HG03558 (cell line): ENCODE measurements around the gene DPP7.

Experiments used
- ATAC-seq: cut with Tn5 transposase; IDR thresholded peaks from one replicate; pipeline ENCODE4 v1.9.1; 2021; ENCODE audit warnings: moderate number of reproducible peaks; ENCODE audit not compliant: unreplicated experiment; ENCODE audit errors: extremely low read depth

The DPP7 gene

DNA sequence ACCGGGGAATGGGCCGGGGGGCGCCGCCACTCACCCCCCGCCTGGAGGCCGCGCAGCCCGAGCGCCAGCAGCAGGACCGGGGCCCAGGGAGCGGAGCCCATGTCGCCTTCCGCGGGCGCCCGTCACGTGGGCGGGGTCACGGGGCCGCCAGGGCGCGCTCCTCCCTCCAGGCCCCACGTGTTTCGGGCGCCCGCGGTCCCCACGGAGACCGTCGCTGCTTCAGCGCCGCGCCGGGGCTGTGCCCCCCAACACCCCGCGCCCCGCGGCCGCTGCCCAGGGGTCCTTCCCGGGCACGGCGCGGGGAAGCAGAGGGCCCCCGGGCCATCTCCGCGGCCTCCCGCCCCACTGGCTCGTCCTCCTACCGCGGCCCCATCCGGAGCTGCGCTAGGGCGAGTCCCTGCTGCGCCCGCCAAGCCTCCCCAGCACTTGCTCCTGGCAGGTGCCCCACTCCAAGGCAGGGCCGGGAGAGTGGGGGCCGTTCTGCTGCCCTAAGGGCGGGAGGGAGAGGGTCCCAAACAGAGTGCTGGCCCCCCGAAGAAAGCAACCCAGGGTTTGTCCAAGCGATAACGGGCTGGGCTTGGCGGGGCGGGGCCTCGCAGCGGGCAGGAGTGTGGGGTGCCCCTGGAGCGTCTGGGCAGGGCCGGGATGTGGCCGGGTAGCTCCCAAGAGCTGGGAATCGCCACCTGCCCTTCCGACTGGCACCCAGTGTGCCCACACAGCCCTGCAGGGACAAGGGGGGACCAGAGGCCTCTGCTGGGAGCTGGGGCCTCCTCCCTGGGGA lies at the start of gene DPP7:
DPP7 (minus strand) TSS at position 121 of the 781 bp plus-strand sequence; CDS start at position 101, 20 bp downstream.
- ATAC-seq: no peak

DNA sequence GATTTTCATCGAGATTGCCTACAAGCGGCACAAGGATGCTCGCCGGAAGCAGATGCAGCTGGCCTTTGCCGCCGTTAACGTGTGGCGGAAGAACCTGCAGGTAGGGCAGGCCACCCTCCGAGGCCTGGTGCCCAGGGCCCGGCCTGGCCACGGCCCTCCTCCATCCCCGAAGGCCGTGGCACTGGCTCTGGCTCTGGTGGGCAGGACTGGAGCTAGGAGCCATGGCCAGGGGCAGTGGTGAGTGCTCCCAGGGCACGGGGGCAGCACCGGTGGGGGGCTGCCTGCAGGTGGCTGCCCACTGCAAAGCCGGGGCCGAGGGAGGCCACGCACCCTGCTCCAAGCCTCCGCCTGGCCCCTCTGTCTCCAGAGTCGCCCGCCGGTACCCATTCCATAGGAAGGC lies 49.3 kb upstream of the DPP7 start:
- ATAC-seq: no peak

DNA sequence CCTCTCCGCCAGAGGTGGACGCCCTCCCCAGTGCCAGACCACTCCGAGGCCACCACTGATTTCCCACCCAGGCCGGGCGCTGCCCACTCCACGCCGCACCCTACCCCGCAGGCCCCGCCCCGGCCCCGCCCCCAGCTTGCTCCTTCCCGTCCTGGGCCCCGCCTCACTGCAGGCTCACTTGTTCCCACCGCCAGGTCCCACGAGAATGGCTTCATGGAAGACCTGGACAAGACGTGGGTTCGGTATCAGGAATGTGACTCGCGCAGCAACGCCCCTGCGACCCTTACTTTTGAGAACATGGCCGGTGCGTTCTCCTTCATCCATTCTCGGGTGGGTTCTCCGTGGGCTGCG lies 48.8 kb upstream of the DPP7 start:
- ATAC-seq: no peak

DNA sequence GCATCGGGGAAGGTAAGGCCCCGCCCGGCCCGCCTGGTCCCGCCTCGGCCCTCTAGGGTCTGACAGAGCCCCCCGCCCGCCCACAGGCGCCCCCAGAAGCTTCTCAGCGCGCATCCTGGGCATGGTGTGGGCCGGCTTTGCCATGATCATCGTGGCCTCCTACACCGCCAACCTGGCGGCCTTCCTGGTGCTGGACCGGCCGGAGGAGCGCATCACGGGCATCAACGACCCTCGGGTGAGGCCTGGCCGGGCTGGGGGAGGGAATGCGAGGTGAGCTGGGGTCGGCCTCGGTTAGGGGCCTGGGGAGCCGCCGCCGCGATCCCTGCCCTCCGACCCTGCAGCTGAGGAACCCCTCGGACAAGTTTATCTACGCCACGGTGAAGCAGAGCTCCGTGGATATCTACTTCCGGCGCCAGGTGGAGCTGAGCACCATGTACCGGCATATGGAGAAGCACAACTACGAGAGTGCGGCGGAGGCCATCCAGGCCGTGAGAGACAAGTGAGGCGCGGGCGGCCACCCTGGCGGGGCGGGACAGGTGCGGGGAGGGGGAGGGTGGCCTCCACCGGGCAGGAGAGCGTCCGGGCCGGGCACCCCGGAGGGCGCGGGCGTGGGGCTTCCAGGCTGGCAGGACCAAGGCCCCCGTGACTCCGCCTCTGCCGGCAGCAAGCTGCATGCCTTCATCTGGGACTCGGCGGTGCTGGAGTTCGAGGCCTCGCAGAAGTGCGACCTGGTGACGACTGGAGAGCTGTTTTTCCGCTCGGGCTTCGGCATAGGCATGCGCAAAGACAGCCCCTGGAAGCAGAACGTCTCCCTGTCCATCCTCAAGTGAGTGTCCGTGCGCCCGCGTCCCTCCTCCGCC lies 48.2 kb upstream of the DPP7 start:
- ATAC-seq: no peak

DNA sequence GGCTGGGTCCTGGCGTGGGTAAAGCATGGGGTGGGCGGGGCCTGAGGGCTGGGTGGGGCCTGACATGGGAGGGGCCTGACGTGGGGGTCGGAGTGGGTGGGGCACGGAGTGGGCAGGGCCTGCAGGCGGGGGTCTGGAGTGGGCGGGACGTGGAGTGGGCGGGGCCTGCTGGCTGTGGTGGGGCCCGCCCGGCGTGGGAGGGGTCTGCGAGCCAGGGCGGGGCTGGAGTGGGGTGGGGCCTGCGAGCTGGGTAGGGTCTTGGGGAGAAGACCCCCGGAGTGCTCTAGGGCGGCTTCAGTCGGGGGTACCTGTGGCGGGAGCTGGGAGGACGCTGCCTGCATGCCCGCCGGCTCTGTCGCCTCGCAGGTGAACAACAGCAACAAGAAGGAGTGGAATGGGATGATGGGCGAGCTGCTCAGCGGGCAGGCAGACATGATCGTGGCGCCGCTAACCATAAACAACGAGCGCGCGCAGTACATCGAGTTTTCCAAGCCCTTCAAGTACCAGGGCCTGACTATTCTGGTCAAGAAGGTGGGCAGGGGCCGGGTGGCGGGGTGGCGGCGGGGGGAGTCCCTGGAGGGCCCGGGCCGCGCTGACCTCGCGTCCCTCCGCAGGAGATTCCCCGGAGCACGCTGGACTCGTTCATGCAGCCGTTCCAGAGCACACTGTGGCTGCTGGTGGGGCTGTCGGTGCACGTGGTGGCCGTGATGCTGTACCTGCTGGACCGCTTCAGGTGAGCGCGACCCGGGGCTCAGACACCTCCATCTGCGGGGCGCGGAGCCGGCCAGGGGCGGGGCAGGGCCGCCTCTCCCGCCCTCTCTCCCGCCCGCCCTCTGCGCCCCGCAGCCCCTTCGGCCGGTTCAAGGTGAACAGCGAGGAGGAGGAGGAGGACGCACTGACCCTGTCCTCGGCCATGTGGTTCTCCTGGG lies 47.3 kb upstream of the DPP7 start:
- no peak for ATAC-seq

DNA sequence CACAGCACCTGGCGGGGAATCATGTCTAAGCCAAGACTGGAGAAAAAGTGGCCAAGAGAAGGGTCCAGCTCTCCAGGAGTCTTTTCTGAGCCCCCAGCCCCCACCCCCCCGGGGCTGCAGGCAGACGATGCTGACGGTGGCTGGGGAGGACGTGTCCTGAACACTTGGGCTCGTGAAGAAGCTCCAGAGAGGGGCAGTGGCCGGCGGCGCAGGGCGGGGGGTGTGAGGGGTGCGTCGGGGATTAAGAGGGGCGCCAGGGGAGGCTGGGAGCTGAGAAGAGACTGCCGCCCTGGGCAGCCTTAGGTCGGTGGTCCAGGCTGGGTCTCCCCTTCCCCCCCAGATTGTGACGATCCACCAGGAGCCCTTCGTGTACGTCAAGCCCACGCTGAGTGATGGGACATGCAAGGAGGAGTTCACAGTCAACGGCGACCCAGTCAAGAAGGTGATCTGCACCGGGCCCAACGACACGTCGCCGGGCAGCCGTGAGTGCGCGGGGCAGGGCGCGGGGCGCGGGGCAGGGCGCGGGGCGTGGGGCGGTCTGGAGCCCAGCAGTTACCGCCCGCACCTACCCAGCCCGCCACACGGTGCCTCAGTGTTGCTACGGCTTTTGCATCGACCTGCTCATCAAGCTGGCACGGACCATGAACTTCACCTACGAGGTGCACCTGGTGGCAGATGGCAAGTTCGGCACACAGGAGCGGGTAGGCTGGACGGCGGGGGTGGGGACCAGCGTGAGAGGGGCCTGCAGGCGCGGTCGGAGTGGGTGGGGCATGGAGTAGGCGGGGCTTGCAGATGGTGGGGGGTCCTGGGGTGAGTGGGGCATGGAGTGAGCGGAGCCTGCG lies 46.4 kb upstream of the DPP7 start:
- ATAC-seq: no peak

DNA sequence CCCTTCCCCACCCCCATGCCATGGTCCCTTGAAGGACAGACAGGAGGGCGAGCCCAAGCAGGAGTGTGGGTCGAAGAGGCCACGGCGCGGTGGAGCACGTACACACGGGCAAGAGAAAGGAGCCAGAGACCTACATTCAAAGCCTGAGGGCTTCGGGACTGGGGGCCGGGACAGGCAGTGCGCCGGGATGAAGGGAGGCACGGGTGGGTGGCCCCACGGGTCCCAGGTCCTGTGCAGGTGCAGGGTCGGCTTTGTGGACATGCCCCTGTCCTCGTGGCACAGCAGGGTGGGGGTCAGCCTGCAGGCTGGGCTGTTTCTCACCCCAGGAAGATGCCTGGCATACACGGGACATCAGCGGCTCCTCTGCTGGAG lies 45.5 kb upstream of the DPP7 start:
- no peak for ATAC-seq

DNA sequence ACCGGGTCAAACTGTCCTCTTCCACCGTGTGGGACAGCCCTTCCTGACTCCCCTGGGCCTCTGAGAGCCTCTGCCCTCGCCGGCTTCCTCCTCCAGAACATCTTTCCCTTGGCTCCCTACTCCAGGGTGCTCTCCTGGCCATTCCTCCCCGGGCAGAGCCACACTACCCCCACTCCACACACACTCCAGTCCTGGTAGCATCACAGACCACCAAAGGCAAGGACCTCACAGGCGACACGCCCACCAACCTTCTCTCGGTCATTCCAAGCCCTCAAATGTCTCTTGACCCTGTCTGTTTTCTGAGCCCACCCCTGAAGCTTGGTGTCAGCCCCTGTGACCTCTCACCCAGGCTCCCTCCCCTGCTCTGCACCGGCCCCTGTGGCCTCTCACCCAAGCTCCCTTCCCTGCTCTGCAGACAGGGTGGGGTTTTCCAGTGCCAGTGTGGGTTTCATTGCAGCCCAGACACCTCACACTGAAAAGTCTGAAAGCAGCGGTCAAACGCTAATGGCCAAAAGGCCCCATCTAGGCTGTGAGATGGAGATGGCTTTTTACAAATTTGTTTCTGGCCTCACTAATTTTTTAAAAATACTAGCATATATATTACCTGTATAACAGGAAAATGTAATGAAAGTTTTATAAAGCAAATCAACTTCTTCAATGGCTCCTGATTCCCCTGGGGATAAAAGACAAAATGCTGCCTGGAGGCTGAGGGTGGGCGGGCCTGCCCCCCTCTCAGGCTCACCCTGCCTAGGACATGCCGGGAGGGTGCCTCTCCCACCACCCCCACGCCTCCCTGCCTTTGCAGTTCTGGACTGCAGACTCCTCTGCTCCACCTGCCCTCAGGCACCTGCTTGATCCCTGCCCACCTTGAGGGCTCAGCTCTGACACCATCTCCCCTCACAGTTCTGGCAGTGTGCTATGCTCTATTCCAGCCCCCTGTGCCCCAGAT lies 44.8 kb upstream of the DPP7 start:
- no peak for ATAC-seq

DNA sequence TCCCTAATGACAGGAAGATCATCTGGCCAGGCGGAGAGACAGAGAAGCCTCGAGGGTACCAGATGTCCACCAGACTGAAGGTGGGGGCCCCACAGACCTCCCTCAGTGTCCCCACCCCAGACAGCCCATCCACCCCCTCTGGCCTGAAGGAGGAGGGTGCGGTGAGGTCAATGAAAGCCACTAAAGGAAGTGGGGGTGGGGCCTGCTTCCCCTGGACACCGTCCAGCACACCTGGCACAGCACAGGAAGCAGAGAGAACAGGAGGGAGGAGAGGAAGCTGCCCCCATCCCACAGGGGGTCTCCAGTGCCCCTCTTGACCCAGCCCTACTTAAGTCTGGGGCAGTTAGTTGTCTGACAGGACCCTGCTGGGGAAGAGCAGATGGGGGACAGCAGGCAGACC lies 44.1 kb upstream of the DPP7 start:
- no peak for ATAC-seq

DNA sequence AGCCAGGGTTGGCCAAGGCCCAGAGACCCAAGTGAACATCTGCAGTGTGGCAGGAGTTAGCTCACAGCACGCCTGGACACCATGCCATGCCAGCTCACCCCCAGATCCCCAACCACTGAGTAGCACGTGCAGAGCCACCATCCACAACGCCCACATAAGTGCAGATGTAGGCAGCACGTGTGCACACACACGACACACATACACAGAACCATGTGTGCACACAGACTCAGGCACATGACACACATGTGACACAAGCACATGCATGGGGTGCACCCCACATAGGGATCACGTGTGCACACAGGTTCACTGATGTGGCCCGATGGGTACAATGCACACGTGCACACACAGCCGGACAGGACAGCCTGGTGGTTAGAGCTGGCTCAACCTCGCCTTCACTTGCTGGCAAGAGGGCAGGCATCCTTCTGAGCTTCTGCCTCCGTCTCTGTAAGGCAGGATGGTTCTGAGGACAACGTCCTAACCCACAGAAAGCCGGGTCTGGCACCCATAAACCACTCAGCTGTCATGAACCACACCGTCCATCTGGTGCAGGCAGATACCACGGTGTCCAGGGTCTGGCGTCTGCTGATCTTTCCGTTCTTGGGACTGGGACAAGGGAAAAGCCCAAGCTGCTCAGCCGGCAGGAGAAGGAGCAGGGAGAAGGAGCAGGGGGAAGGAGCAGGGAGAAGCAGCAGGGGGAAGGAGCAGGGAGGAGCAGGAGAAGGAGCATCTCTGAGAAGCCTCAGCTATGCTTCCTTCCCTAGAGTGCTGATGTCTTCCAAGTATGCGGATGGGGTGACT lies 43.3 kb upstream of the DPP7 start:
- no peak for ATAC-seq

DNA sequence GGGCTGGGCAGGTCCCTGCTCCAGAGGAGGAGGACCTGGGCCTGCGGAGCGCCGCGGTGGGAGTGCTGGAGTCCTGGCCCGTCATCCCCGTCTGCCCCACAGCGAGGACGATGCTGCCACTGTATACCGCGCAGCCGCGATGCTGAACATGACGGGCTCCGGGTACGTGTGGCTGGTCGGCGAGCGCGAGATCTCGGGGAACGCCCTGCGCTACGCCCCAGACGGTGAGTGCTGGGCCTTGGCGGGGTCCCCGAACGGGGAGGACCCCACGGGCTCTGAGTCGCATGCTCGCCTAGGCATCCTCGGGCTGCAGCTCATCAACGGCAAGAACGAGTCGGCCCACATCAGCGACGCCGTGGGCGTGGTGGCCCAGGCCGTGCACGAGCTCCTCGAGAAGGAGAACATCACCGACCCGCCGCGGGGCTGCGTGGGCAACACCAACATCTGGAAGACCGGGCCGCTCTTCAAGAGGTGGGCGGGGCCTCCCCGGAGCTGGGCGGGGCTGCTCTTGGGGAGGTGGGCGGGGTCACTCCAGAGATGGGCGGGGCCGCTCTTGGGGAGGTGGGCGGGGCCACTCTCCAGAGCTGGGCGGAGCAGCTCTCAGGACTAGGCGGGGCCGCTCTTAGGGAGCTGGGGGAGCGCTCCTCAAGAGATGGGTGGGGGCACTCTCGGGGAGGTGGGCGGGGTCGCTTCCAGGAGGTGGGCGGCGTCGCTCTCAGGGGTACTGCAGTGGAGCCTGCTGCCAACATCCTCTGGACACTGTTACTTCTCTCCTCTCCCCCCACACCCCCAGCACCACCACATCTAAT lies 42.2 kb upstream of the DPP7 start:
- ATAC-seq: no peak

DNA sequence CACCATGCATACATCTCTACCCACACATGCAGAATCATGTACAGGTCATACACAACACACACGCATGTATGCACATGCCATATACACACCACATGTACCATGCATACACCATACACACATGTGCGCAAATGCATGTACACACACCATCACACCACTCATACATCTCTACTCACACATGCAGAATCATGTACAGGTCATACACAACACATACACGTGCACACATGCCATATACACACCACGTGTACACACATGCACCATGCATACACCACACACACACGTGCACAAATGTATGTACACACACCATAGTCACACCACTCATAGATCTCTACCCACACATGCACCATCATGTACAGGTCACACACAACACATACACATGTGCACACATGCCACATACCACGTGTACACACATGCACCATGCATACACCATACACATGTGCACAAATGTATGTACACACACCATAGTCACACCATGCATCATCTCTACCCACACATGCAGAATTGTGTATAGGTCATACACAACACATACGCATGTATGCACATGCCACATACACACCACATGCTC lies 38.4 kb upstream of the DPP7 start:
- ATAC-seq: no peak

DNA sequence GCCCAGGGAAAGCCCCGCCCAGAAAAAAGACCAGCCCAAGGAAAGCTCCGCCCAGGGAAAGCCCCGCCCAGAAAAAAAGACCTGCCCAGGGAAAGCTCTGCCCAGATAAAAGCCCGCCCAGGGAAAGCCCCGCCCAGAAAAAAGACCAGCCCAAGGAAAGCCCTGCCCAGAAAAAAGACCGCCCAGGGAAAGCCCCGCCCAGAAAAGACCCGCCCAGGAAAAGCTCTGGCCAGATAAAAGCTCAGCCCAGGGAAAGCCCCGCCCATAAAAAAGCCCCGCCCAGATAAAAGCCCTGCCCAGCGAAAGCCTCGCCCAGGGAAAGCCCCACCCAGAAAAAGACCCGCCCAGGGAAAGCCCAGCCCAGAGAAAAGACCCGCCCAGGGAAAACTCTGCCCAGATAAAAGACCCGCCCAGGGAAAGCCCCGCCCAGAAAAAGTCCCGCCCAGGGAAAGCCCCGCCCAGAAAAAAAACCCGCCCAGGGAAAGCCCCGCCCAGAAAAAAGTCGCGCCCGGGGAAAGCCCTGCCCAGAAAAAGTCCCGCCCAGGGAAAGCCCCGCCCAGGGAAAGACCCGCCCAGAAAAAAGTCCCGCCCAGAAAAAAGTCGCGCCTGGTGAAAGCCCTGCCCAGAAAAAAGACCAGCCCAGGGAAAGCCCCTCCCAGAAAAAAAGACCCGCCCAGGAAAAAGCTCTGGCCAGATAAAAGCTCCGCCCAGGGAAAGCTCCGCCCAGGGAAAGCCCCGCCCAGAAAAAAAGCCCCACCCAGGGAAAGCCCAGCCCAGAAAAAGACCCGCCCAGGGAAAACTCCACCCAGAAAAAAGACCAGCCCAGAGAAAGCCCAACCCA lies 36.3 kb upstream of the DPP7 start:
- no peak for ATAC-seq

DNA sequence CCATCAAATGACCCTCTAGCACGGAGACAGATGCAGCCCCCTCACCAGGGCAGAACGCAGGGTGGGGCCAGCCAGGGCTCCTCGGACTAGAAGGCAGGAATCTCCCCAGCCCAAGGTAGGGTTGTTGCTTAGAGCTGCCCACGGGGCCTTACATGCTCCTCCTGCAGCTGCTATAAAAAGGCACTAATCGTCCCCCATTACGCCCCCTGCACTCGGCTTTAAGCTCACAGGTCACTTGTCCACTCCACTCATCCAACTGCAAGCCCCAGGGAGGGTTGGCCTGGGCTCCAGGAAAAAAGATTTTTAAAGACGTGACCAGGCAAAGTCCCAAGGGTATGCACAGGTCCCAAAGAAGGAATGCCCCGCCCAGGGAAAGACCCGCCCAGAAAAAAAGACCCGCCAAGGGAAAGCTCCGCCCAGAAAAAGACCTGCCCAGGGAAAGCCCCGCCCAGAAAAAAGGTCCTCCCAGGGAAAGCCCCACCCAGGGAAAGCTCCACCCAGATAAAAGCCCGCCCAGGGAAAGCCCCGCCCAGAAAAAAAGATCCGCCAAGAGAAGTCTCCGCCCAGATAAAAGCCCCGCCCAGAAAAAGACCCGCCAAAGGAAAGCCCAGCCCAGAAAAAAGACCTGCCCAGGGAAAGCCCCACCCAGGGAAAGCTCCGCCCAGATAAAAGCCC lies 35.5 kb upstream of the DPP7 start:
- no peak for ATAC-seq

DNA sequence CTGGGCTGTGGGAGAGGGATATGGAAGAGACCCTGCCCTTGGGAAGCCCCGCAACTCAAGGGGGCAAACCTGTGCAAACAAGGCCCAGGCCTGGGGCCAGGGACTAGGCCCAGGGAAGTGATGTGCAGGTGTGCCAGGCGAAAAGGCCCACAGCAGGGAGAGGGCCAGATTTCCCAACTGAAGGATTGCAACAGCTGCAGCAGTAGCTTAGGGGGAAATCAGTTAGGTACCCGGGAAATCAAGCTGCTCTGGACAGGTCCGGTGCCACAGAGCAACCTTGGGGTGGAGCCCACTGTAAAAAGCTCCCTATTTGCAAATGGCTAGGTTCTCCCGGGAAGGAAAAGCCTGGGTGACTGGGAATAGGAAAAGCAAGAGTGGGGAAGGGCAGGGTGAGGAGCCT lies 34.8 kb upstream of the DPP7 start:
- ATAC-seq: no peak
